Skeletal muscle cell (primary cell): ENCODE results near the gene ARHGEF7.
"Not testable (repeated sequence)": the region's sequence is repeated elsewhere in the genome, so short reads cannot be mapped to it uniquely, and the experiment has no call there.

Experiments used
- DNase-seq: peaks from one replicate; pipeline ENCODE4 v3.0.0-alpha.2; 2010; ENCODE audit warnings: low read depth
- H3K4me3 ChIP-seq: 2 replicates; pipeline ENCODE4 v1.5.1; 2011; ENCODE audit warnings: low read depth, mild to moderate bottlenecking, control low read depth, low read length, moderate library complexity

The ARHGEF7 gene

GRCh38 chr13:111241006-111241755 is 126.1 kb downstream of the ARHGEF7 start:
- no peak for DNase-seq
- H3K4me3 ChIP-seq: no peak overlapping the region

DNA sequence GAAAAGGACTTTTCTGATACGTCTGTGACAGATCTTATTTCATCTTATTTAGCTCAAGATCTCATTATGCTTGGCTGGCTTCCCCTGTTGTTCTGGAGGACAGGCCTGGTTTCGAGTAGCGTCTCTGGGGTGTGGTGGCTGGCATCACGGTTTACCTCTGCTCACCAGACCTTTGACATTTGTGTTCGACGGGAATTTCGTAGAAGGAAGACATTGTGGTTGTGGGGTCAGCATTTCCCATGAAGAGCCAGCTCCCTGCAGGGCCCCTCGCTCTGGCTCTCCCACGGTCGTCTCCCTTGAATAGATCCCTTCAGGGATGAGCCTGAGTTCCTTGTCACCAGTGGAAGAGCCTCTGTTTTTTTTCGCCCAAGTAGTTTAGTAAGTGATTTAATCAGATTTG is 126.8 kb downstream of the ARHGEF7 start:
- no peak overlapping the region for H3K4me3 ChIP-seq

DNA sequence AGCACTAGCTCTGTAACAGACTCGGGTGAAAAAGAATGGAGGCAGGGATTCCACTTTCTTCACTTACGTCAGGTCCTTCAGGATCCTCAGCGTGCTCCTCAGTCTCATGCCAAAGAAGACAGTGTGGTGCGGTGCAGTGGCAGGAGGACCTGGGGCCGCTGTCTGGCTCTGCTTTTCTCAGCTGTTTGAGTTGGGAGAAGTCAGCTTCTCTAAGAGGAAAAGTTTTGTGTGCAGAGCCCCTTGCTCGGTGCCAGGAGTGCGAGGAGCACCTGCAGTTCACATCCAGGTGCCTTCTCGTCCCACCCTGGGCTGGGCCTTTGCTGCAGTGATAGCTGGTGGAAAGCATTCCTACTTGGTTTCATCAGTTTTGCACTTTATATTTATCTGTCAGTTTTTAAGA is 127.5 kb downstream of the ARHGEF7 start:
- no peak for DNase-seq
- H3K4me3 ChIP-seq: no peak overlapping the region

More for the DNA sequence above, 126.8 kb downstream of the ARHGEF7 start:
- DNase-seq: no peak

GRCh38 chr13:111243981-111244380 is 128.9 kb downstream of the ARHGEF7 start:
- DNase-seq: no peak
- no peak overlapping the region for H3K4me3 ChIP-seq

DNA sequence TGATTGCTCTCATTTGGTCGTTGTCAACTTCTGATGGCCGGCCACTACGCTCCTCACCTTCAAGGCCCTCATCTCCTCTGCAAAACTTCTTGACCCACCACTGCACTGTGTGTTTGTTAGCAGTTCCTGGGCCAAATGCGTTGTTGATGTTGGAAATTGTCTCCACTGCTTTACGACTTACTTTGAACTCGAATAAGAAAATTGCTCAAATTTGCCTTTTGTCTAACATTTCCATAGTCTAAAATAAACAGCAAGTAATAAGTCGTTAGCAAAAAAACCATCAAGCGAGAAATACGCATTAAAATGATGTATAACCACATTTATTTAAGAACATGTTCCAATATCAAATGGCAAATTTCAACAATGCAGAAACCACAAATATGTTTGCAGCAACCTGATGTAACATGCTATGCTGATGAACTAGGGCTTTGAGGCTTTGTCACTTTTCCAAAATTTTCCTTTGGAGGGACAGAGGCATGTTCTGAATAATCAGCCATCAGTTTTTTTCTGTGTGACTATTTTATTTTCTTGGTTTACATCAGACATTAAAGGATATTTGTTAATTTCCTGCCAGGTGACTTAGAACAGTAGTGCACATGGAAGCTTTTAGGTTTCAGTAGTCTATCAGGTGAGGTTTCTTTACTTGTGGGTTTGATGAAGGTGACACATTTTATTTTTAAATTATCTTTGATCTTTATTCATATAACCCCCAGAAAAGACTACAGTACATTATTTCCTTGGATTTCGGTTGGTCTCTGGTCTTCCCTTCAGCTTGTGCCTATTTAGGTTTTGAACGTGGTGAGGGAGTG is 130.7 kb downstream of the ARHGEF7 start:
- DNase-seq: no peak
- no peak overlapping the region for H3K4me3 ChIP-seq

DNA sequence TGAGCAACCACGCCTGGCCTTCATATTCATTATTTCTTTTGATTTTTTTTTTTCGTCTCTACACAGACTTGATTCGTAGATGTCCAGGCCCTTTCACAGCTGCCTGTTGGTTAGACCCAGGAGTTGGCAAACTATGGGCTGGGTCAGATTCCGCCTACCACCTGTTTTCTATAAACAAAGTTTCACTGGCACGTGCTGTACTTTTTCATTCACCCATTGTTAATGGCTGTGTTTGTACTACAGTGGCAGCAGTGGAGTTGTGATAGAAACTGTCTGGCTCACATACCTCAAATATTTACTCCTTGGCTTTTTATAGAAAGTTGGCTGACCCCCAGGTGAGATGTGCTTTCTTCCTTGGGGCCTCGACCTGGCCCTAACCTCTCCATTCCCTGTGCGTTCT is 132.4 kb downstream of the ARHGEF7 start:
- no peak for DNase-seq
- H3K4me3 ChIP-seq: no peak overlapping the region

DNA sequence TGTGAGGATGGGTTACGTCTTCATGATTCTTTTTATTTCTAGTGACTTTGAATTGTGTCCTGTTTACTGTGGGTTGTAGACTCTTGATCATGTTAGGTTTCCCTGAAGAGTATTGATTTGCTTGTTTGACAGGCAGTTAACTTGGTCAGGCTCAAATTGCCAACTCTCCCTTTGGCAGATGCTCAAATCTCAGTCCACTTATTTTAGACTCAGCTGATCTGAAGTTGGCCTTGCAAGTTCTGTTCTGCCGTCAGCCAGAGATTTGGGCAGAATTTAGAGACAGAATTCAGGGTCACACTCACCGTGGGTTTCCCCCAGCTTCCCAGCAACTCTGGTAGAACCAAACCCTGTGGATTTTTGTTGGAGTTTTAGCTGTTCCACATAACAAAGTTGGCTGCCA is 133.7 kb downstream of the ARHGEF7 start:
- no peak overlapping the region for H3K4me3 ChIP-seq
- DNase-seq: no peak

- no peak overlapping the region for H3K4me3 ChIP-seq
- no peak for DNase-seq
Measured at GRCh38 chr13:111249637-111250360, 134.7 kb downstream of the ARHGEF7 start.

GRCh38 chr13:111251646-111252445 is 136.7 kb downstream of the ARHGEF7 start:
- no peak overlapping the region for H3K4me3 ChIP-seq
- no peak for DNase-seq

DNA sequence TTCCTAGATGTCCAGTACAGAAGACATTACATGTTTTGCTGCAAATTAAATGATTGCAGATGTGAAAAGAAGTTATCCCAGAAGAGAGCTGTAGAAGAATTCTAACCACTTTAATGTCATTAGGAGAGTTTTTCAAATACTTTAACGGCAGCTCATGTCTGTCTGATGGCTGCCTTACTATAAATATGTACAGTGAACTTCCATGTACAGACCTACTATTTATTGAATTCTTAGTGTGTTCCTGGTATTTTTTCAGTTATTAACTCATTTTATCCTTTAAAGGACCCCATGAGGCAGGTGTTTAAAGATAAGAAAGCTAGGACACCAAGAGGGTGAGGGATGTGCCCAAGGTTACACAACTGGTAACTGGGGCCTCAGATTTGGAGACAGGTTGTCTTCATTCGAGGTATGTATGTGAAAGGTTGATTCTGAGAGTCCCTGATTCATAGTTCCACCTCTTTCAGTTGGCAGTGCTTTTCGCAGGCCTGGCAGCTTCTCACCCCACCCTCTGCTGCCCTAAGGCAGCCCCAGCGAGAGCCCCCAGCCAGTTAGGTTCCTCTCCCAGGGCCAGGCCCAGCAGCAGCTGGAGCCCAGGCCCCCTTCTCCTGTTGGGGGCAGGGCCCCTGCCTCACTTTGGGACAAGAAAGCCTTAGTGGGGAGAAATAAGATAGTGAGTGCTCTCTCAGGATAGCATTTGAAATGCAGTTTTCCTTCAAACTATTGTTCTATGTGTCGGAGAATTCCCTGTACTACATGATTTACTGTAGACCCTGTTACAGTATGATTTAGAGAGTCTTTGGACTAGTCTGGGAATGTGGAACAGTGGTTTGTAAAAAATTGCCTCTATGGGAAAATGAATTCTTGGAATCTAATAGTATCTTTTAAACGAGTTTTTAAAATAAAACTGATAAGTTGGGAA is 137.6 kb downstream of the ARHGEF7 start:
- DNase-seq: no peak
- H3K4me3 ChIP-seq: no peak overlapping the region

- DNase-seq: no peak
Measured at GRCh38 chr13:111253365-111253872, 138.3 kb downstream of the ARHGEF7 start.

GRCh38 chr13:111255228-111255790 is 140.2 kb downstream of the ARHGEF7 start:
- no peak overlapping the region for H3K4me3 ChIP-seq
- DNase-seq: no peak

More at GRCh38 chr13:111253365-111253872, 138.3 kb downstream of the ARHGEF7 start:
- H3K4me3 ChIP-seq: no peak overlapping the region

DNA sequence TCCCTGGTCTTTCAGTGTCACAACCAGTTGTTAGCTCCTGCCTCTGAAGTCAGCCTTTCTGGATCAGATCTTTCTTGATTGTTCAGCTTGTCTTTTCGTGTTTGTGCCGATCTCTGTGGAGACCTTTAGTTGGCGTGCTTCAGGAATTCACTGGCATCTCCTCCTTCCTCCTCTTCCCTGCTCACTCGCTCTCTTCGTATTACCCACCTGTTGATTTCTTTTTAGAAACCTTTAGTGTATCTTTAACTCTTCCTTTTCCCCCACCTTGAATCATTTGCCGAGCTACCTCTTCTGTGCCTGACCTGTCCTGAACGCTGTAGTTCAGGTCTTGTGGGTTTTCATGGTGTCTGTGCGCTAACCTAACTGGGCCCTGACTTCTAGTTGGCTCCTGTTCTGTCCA is 141.3 kb downstream of the ARHGEF7 start:
- H3K4me3 ChIP-seq: no peak overlapping the region

DNA sequence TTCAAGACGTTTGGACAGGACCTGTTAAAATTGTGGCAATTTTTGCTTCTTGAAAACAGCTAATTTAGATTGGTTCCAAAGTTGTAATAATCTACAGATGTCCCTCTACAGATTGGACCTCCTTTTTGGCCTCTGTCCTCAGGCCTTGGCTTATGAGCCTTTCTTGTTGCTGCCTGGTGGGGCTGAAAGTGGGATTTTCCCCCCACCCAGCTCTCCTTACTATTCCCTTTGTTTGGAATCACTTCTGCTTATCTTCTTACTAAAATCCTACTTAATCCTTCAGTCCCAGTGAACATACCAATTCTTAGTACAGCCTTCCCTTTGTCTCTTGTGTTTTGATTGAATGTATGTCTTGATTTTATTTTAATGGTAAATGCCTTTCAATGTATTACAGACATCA is 141.8 kb downstream of the ARHGEF7 start:
- DNase-seq: no peak
- H3K4me3 ChIP-seq: no peak overlapping the region

More for the DNA sequence above, 141.3 kb downstream of the ARHGEF7 start:
- no peak for DNase-seq

DNA sequence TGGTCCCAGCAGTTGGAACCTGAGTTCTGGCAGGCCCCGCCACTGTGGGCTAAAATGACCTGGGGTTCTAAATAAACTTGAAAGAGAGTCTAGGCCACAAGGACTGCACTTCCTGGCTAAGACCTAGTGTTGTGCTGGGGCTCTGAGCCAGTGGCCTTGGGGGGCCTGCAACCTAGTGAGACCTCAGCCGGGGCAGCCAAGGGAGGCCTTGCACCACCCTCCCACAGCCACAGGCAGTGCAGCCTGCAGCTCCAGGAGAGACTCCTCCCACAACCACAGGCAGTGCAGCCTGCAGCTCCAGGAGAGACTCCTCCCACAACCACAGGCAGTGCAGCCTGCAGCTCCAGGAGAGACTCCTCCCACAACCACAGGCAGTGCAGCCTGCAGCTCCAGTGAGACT is 142.8 kb downstream of the ARHGEF7 start:
- H3K4me3 ChIP-seq, DNase-seq: not testable (repeated sequence)

DNA sequence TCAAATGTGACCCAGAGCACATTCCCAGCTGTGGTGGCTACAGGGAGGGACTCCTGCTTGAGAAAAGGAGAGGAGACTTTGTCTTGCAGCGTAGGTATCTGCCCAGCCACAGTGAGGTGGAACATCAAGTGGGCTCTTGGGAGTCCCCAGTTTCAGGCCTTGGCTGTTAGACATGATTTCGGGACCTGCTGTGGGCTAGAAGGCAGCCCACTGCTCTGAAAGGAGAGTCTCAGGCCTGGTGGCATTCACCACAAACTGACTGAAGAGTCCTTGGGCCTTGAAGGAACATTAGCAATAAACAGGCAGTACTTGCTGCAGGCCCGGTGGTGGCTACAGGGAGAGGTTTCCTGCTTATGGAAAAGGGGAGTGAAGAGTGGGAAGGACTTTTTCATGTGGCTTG is 143.5 kb downstream of the ARHGEF7 start:
- no peak for DNase-seq

GRCh38 chr13:111259058-111259457 is 143.9 kb downstream of the ARHGEF7 start:
- H3K4me3 ChIP-seq: no peak overlapping the region
- no peak for DNase-seq

More for the DNA sequence above, 143.5 kb downstream of the ARHGEF7 start:
- H3K4me3 ChIP-seq: no peak overlapping the region

DNA sequence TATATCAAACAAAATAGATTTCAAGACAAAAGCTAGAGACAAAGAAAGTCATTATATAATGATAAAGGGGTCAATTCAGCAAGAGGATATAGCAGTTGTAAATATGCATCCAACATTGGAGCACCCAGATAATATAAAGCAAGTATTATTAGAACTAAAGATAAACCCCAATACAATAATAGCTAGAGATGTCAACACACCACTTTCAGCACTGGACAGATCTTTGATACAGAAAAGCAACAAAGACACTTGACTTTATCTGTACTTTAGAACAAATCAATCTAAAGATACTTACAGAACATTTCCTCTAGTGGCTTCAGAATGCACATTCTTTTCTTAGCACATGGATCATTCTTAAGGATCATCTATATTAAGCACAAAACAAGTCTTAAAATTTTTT is 146.2 kb downstream of the ARHGEF7 start:
- DNase-seq: no peak
- no peak overlapping the region for H3K4me3 ChIP-seq
